ENCODE results near the gene CASP4. TPM values are rescaled to one million over a fixed set of nuclear protein-coding genes. Genes with fewer than 3 reads are reported as not detected.
"Not testable (repeated sequence)": the region's sequence is repeated elsewhere in the genome, so short reads cannot be mapped to it uniquely, and the experiment has no call there.

CASP4 gene
- total RNA-seq, 1 experiment from 2014 or later, result 42.0 TPM

GRCh38 chr11:104984808-104985207 lies 16.4 kb upstream of the CASP4 start:
- BruUV-seq (replicated peaks), result no TSS peak
- Mint-ChIP-seq H3K27ac (ENCODE audit: unreplicated experiment) (no peak overlapping the region), H3K9me3 (ENCODE audit: unreplicated experiment) (peaks cover 29% of the 10 kb centered on the region), H3K4me1 (ENCODE audit: low read depth, unreplicated experiment) (peaks cover 18% of the 10 kb centered on the region), H3K36me3 (ENCODE audit: insufficient read depth, unreplicated experiment) (no peaks in the 10 kb centered on the region), H3K4me3 (ENCODE audit: unreplicated experiment) (no peak overlapping the region), H3K27me3 (ENCODE audit: insufficient read depth, unreplicated experiment) (no peaks in the 10 kb centered on the region)
- TF ChIP-seq CTCF (IDR thresholded peaks at IDR 0.05; ENCODE audit: insufficient read depth in 1 of 2, low read depth in 1 of 2, low read length in 1 of 2, severe bottlenecking in 1 of 2, unreplicated experiment in 1 of 2), result no peak
- ChIA-PET POLR2A (no interaction called here), CTCF (no interaction called here)
- Histone ChIP-seq H3K27me3 (replicated peaks; ENCODE audit: control insufficient read depth, insufficient read depth, low read length) (no peaks in the 10 kb centered on the region), H3K9me3 (no peaks in the 10 kb centered on the region; the same call in 1 of the 2 replicates), H3K4me1 (peaks cover 8% of the 10 kb centered on the region), H3K4me3 (ENCODE audit: low read depth, low read length) (no peak overlapping the region), H3K36me3 (ENCODE audit: control insufficient read depth, insufficient read depth, low read length) (no peaks in the 10 kb centered on the region)
- DNase-seq, result no peak
- intact Hi-C loops (cut with micrococcal nuclease; ENCODE audit: unreplicated experiment), result no loop called here

DNA sequence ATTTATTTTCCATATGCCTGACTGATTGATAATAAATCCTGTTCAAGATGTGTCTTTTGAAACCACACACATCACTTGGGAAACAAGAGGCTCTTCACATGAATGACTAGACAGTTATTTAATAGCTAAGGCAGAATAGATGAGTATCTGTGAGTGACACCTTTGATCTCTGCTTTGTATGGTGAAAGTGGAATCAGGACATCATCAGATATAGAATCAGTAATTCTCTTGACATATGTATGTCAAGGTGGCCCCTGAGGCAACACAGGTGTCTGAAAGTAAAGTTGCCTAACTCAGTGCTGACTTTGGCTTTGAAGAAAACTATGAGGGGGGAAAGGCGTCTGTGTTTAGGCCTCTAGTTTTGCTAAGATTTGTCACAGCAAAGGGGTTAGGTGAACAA lies 11.5 kb upstream of the CASP4 start:
- Histone ChIP-seq H3K4me3 (ENCODE audit: low read depth, low read length) (no peak overlapping the region), H3K4me1 (peaks cover 4% of the 10 kb centered on the region), H3K9me3 (no peaks in the 10 kb centered on the region; the same call in 1 of the 2 replicates), H3K36me3 (ENCODE audit: control insufficient read depth, insufficient read depth, low read length) (no peaks in the 10 kb centered on the region), H3K27me3 (replicated peaks; ENCODE audit: control insufficient read depth, insufficient read depth, low read length) (no peaks in the 10 kb centered on the region)
- ChIA-PET CTCF (no interaction called here), POLR2A (no interaction called here)
- Mint-ChIP-seq H3K9me3 (ENCODE audit: unreplicated experiment) (peaks cover 10% of the 10 kb centered on the region), H3K4me1 (ENCODE audit: low read depth, unreplicated experiment) (peaks cover 15% of the 10 kb centered on the region), H3K27me3 (ENCODE audit: insufficient read depth, unreplicated experiment) (no peaks in the 10 kb centered on the region), H3K36me3 (ENCODE audit: insufficient read depth, unreplicated experiment) (no peaks in the 10 kb centered on the region), H3K4me3 (ENCODE audit: unreplicated experiment) (no peak overlapping the region), H3K27ac (ENCODE audit: unreplicated experiment) (no peak overlapping the region)
- TF ChIP-seq CTCF (IDR thresholded peaks at IDR 0.05; ENCODE audit: insufficient read depth in 1 of 2, low read depth in 1 of 2, low read length in 1 of 2, severe bottlenecking in 1 of 2, unreplicated experiment in 1 of 2), result no peak
- BruUV-seq (replicated peaks), result no TSS peak
- DNase-seq, result no peak
- intact Hi-C loops (cut with micrococcal nuclease; ENCODE audit: unreplicated experiment), result no loop called here

DNA sequence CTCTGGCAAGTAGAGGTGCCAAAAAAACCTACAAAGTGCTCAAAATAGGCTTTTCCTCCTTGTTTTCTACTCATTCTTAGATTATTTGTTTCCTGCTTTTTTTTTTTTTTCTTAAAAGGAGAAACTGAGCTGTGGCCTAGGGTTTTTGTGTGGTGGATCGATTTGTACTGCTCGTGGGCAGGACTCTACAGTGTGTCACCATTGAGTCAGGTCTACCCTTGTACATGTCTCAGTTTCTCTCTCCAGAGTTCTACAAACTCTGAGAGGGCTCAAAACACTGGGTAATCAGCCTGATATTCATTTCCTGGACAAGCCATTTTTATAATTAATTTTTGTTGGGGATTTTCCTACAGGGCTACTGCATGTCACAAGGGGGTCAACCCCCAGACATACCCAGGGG lies 5.2 kb upstream of the CASP4 start:
- H3K9me3 ChIP-seq, result peaks cover 5% of the 10 kb centered on the region
- H3K4me1 ChIP-seq, result peaks cover 7% of the 10 kb centered on the region
- DNase-seq, result no peak
- no peak overlapping the region for H3K27ac Mint-ChIP-seq (ENCODE audit: unreplicated experiment)
- H3K4me3 ChIP-seq (ENCODE audit: low read depth, low read length), result no peak overlapping the region
- H3K36me3 ChIP-seq (ENCODE audit: control insufficient read depth, insufficient read depth, low read length), result no peaks in the 10 kb centered on the region
- TF ChIP-seq CTCF (IDR thresholded peaks at IDR 0.05; ENCODE audit: insufficient read depth in 1 of 2, low read depth in 1 of 2, low read length in 1 of 2, severe bottlenecking in 1 of 2, unreplicated experiment in 1 of 2), result no peak
- H3K27me3 Mint-ChIP-seq (ENCODE audit: insufficient read depth, unreplicated experiment), result no peaks in the 10 kb centered on the region
- no peak overlapping the region for H3K4me3 Mint-ChIP-seq (ENCODE audit: unreplicated experiment)
- no peaks in the 10 kb centered on the region for H3K36me3 Mint-ChIP-seq (ENCODE audit: insufficient read depth, unreplicated experiment)
- H3K4me1 Mint-ChIP-seq (ENCODE audit: low read depth, unreplicated experiment), result peaks cover 15% of the 10 kb centered on the region
- ChIA-PET CTCF (interaction anchor here (0.6 kb wide), 1 partner anchor 18 kb away, joined by 3 read pairs; no protein-coding TSS in a partner anchor), POLR2A (no interaction called here)
- BruUV-seq (replicated peaks), result no TSS peak
- peaks cover 44% of the 10 kb centered on the region for H3K9me3 Mint-ChIP-seq (ENCODE audit: unreplicated experiment)
- intact Hi-C loops (cut with micrococcal nuclease; ENCODE audit: unreplicated experiment), result no loop called here
- no peaks in the 10 kb centered on the region for H3K27me3 ChIP-seq (replicated peaks; ENCODE audit: control insufficient read depth, insufficient read depth, low read length)

- H3K4me3 ChIP-seq (ENCODE audit: low read depth, low read length); H3K27me3 ChIP-seq (replicated peaks; ENCODE audit: control insufficient read depth, insufficient read depth, low read length); H3K9me3 ChIP-seq; H3K27ac Mint-ChIP-seq (ENCODE audit: unreplicated experiment); H3K36me3 Mint-ChIP-seq (ENCODE audit: insufficient read depth, unreplicated experiment); POLR2A ChIA-PET; H3K27me3 Mint-ChIP-seq (ENCODE audit: insufficient read depth, unreplicated experiment); H3K4me1 ChIP-seq; H3K36me3 ChIP-seq (ENCODE audit: control insufficient read depth, insufficient read depth, low read length); BruUV-seq (replicated peaks); H3K4me3 Mint-ChIP-seq (ENCODE audit: unreplicated experiment); intact Hi-C loops (cut with micrococcal nuclease; ENCODE audit: unreplicated experiment); CTCF ChIA-PET: not testable (repeated sequence)
- H3K4me1 Mint-ChIP-seq (ENCODE audit: low read depth, unreplicated experiment), result peaks cover 22% of the 10 kb centered on the region
- peaks cover 44% of the 10 kb centered on the region for H3K9me3 Mint-ChIP-seq (ENCODE audit: unreplicated experiment)
- peak in 1 of 2 experiments; percentile 32 for DNase-seq
These were observed 4.5 kb upstream of the CASP4 start for GRCh38 chr11:104972924-104973323.

All from Caco-2 (cell line).